H9 (cell line): ENCODE data around the gene LARP4B. TPM values are rescaled to one million over a fixed set of nuclear protein-coding genes. Genes with fewer than 3 reads are reported as not detected.

Experiments used
- DNase-seq: peaks from one replicate; pipeline ENCODE4 v3.0.0-alpha.2; 2017
- H2AFZ ChIP-seq: one replicate; pipeline ENCODE4 v1.6.1; 2013; ENCODE audit warnings: mild to moderate bottlenecking, low read length, control low read depth, moderate library complexity
- H2AK5ac ChIP-seq: 2 replicates; pipeline ENCODE4 v1.6.1; 2013; ENCODE audit warnings: low read length, control low read depth, mixed read lengths; ENCODE audit not compliant: insufficient read length
- H2BK120ac ChIP-seq: one replicate; pipeline ENCODE4 v1.6.1; 2013; ENCODE audit warnings: low read depth, mild to moderate bottlenecking, low read length, control low read depth, inconsistent platforms; ENCODE audit not compliant: poor library complexity, severe bottlenecking
- H2BK12ac ChIP-seq: 2 replicates; pipeline ENCODE4 v1.6.1; 2013; ENCODE audit warnings: low read length, control low read depth, mixed read lengths, low read depth; ENCODE audit not compliant: insufficient read length
- H2BK15ac ChIP-seq: 2 replicates; pipeline ENCODE4 v1.6.1; 2013; ENCODE audit warnings: low read depth, low read length, control low read depth
- H2BK20ac ChIP-seq: one replicate; pipeline ENCODE4 v1.6.1; 2013; ENCODE audit warnings: low read depth, mild to moderate bottlenecking, low read length, control low read depth, inconsistent platforms; ENCODE audit not compliant: poor library complexity, severe bottlenecking
- H2BK5ac ChIP-seq: 2 replicates; pipeline ENCODE4 v1.6.1; 2013; ENCODE audit warnings: low read length, control low read depth, mixed read lengths; ENCODE audit not compliant: insufficient read length
- H3K14ac ChIP-seq: 2 replicates; pipeline ENCODE4 v1.6.1; 2013; ENCODE audit warnings: low read length, control low read depth; ENCODE audit not compliant: insufficient read depth
- H3K18ac ChIP-seq: 2 replicates; pipeline ENCODE4 v1.6.1; 2013; ENCODE audit warnings: low read depth, mild to moderate bottlenecking, mixed read lengths, low read length, control low read depth; ENCODE audit not compliant: insufficient read length
- H3K23ac ChIP-seq: 2 replicates; pipeline ENCODE4 v1.6.1; 2013; ENCODE audit warnings: low read length, control low read depth, mixed read lengths, low read depth; ENCODE audit not compliant: insufficient read length
- H3K23me2 ChIP-seq: 2 replicates; pipeline ENCODE4 v1.6.1; 2013; ENCODE audit warnings: low read depth, mild to moderate bottlenecking, mixed read lengths, low read length, control low read depth; ENCODE audit not compliant: insufficient read length, poor library complexity, severe bottlenecking
- H3K27ac ChIP-seq: 2 replicates; pipeline ENCODE4 v1.5.1; 2013; ENCODE audit warnings: low read length, control low read depth, mixed read lengths, low read depth; ENCODE audit not compliant: insufficient read length
- H3K27me3 ChIP-seq: 2 replicates; pipeline ENCODE4 v1.6.1; 2013; ENCODE audit warnings: low read length, control low read depth, inconsistent platforms; ENCODE audit not compliant: insufficient read depth
- H3K4ac ChIP-seq: 2 replicates; pipeline ENCODE4 v1.6.1; 2013; ENCODE audit warnings: low read depth, mild to moderate bottlenecking, control low read depth, inconsistent platforms, low read length, moderate library complexity
- H3K4me1 ChIP-seq: 2 replicates; pipeline ENCODE4 v1.6.1; 2013; ENCODE audit warnings: low read length, control low read depth, inconsistent platforms; ENCODE audit not compliant: insufficient read depth
- H3K4me2 ChIP-seq: 2 replicates; pipeline ENCODE4 v1.6.1; 2013; ENCODE audit warnings: low read length, control low read depth, mixed read lengths; ENCODE audit not compliant: insufficient read length, insufficient read depth
- H3K56ac ChIP-seq: 2 replicates; pipeline ENCODE4 v1.6.1; 2013; ENCODE audit warnings: low read depth, mild to moderate bottlenecking, mixed read lengths, low read length, control low read depth; ENCODE audit not compliant: insufficient read length
- H3K79me1 ChIP-seq: 2 replicates; pipeline ENCODE4 v1.6.1; 2013; ENCODE audit warnings: low read depth, mild to moderate bottlenecking, moderate library complexity, low read length, control low read depth, inconsistent platforms; ENCODE audit not compliant: insufficient read depth, poor library complexity, severe bottlenecking
- H3K79me2 ChIP-seq: 2 replicates; pipeline ENCODE4 v1.6.1; 2013; ENCODE audit warnings: low read length, control low read depth, inconsistent platforms; ENCODE audit not compliant: insufficient read depth
- H3K9ac ChIP-seq: 2 replicates; pipeline ENCODE4 v1.6.1; 2013; ENCODE audit warnings: low read length, control low read depth, mixed read lengths; ENCODE audit not compliant: insufficient read length; ENCODE audit errors: extremely low read depth
- H3K9me3 ChIP-seq: one replicate; pipeline ENCODE4 v1.6.1; 2013; ENCODE audit warnings: low read depth, low read length, inconsistent platforms; ENCODE audit not compliant: control insufficient read depth
- H3T11ph ChIP-seq: one replicate; pipeline ENCODE4 v1.6.1; 2013; ENCODE audit warnings: mild to moderate bottlenecking, low read length, control low read depth, inconsistent platforms
- H4K20me1 ChIP-seq: one replicate; pipeline ENCODE4 v1.6.1; 2013; ENCODE audit not compliant: control insufficient read depth, insufficient read length, insufficient read depth
- H4K5ac ChIP-seq: 2 replicates; pipeline ENCODE4 v1.6.1; 2013; ENCODE audit warnings: low read depth, mild to moderate bottlenecking, mixed read lengths, low read length, control low read depth; ENCODE audit not compliant: insufficient read length
- H4K8ac ChIP-seq: replicated peaks from 2 replicates; pipeline ENCODE4 v1.6.1; 2013; ENCODE audit warnings: low read length, control low read depth, mixed read lengths, low read depth; ENCODE audit not compliant: insufficient read length
- H4K91ac ChIP-seq: 2 replicates; pipeline ENCODE4 v1.6.1; 2013; ENCODE audit warnings: low read depth, mild to moderate bottlenecking, moderate library complexity, mixed read lengths, low read length, control low read depth; ENCODE audit not compliant: insufficient read length
- H3K27ac Mint-ChIP-seq, 3 experiments: 2 replicates in 2 of 3; 3 replicates in 1 of 3; pipeline ENCODE4 v1.8.0; 2020 to 2021; ENCODE audit warnings: mixed read lengths in 3 of 3, mild to moderate bottlenecking in 1 of 3, moderate library complexity in 1 of 3
- H3K27me3 Mint-ChIP-seq: 2 replicates; pipeline ENCODE4 v1.8.0; 2021; ENCODE audit warnings: low read depth, mild to moderate bottlenecking, moderate library complexity, mixed read lengths
- H3K36me3 Mint-ChIP-seq, 3 experiments: 2 replicates in 2 of 3; 3 replicates in 1 of 3; pipeline ENCODE4 v1.8.0; 2020 to 2021; ENCODE audit warnings: low read depth in 3 of 3, mixed read lengths in 3 of 3; ENCODE audit not compliant: insufficient read depth in 1 of 3
- H3K4me1 Mint-ChIP-seq, 2 experiments: 2 replicates each; pipeline ENCODE4 v1.8.0; 2020; ENCODE audit warnings: mixed read lengths in 2 of 2
- H3K4me3 Mint-ChIP-seq, 2 experiments: 2 replicates in 1 of 2; 3 replicates in 1 of 2; pipeline ENCODE4 v1.8.0; 2020 to 2021; ENCODE audit warnings: mild to moderate bottlenecking in 2 of 2, mixed read lengths in 2 of 2, moderate library complexity in 1 of 2
- H3K9me3 Mint-ChIP-seq, 2 experiments: 2 replicates in 1 of 2; 3 replicates in 1 of 2; pipeline ENCODE4 v1.8.0; 2020; ENCODE audit warnings: mild to moderate bottlenecking in 2 of 2, mixed read lengths in 2 of 2, moderate library complexity in 1 of 2
- CTCF ChIP-seq: fragments of 200-600 bp; sonication (generic); conservative IDR thresholded peaks from 3 replicates; pipeline ENCODE4 v1.8.0; 2021; ENCODE audit warnings: antibody characterized with exemption, mild to moderate bottlenecking
- WGBS: extraction: QIAGEN DNeasy Blood & Tissue Kit; methylation state at CpG from one replicate; pipeline ENCODE4 v1.1.7; 2013; ENCODE audit warnings: missing lambda C conversion rate, low lambda C conversion rate, mixed read lengths; ENCODE audit not compliant: insufficient read length; ENCODE audit errors: extremely low coverage; 5-methylcytosine and 5-hydroxymethylcytosine counted together
- total RNA-seq: library from RNA; stranded (reverse); gene quantifications from 2 replicates; pipeline ENCODE4 v1.2.1, GENCODE V29; 2021

The LARP4B gene
- total RNA-seq, 1 experiment from 2014 or later = 88.9 TPM

DNA sequence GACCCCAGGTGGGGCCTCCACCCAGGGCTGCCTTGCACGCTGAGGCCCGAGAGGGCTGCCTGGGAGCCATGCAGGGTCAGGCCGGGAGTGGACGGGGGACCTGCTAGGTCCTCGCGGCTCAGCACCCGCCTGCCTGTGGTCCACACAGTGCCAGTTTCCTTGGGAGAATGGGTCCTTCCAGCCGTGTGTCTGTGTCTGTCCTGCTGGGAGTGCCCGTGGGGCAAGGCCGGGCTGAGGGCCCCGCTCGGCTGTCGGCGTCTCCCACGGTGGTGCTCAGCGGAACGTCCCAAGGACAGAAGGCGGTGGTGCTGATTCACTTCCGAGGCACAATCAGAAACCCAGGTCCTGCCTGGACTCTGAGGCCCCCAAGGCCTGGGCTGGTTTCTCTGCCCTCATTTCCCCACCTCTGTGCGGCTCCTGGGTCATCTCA, 33.5 kb upstream of the LARP4B start:
- Mint-ChIP-seq H3K36me3 (peaks cover 0 to 2% (median 0%) of the 10 kb centered on the region in 3 experiments; a peak in 2 of 7 replicates), H3K27ac (no peak overlapping the region), H3K27me3 (peaks cover 2% of the 10 kb centered on the region), H3K9me3 (peaks cover 0 to 5% of the 10 kb centered on the region in 2 experiments; a peak in 3 of 5 replicates), H3K4me1 (peaks cover 11 to 13% of the 10 kb centered on the region in 2 experiments), H3K4me3 (no peak overlapping the region)
- no peak overlapping the region for H3K4me2 ChIP-seq
- H4K91ac ChIP-seq = no peak overlapping the region
- H4K20me1 ChIP-seq = no peaks in the 10 kb centered on the region
- no peaks in the 10 kb centered on the region for H3K9me3 ChIP-seq
- H3K79me2 ChIP-seq = no peaks in the 10 kb centered on the region
- no peak overlapping the region for H2AFZ ChIP-seq
- H3K23ac ChIP-seq = no peak overlapping the region
- H4K5ac ChIP-seq = no peak overlapping the region
- H3T11ph ChIP-seq = no peak overlapping the region
- H3K18ac ChIP-seq = no peak overlapping the region
- H2BK12ac ChIP-seq = no peak overlapping the region
- no peak overlapping the region for H2AK5ac ChIP-seq
- DNase-seq = no peak
- H3K56ac ChIP-seq = no peak overlapping the region
- H3K79me1 ChIP-seq = no peaks in the 10 kb centered on the region
- no peak overlapping the region for H2BK20ac ChIP-seq
- no peak overlapping the region for H2BK5ac ChIP-seq
- no CpG with 5 or more reads among the region's 20 CpGs for WGBS
- H3K14ac ChIP-seq = no peak overlapping the region
- H3K4ac ChIP-seq = no peak overlapping the region
- no peak overlapping the region for H2BK15ac ChIP-seq
- H2BK120ac ChIP-seq = no peak overlapping the region
- H3K4me1 ChIP-seq = no peaks in the 10 kb centered on the region
- no peak overlapping the region for H3K27ac ChIP-seq
- H3K23me2 ChIP-seq = no peaks in the 10 kb centered on the region
- H4K8ac ChIP-seq = no peak overlapping the region
- no peak overlapping the region for H3K9ac ChIP-seq
- H3K27me3 ChIP-seq = no peaks in the 10 kb centered on the region
- no peak for TF ChIP-seq CTCF
